NCI-H187 treated with DMSO at 0.1 percent for 48 hours (cell line): ENCODE measurements around the gene RELB.

Experiments used
- DNase-seq: peaks from one replicate; lab custom pipeline; 2025; lab: John Stamatoyannopoulos, UW

The RELB gene

GRCh38 chr19:45079911-45080370, 78.7 kb downstream of the RELB start:
- DNase-seq = no peak

- no peak for DNase-seq
Observed at GRCh38 chr19:45082170-45082569, 80.9 kb downstream of the RELB start.

- no peak for DNase-seq
Observed at GRCh38 chr19:45086480-45086879, 85.2 kb downstream of the RELB start.

DNA sequence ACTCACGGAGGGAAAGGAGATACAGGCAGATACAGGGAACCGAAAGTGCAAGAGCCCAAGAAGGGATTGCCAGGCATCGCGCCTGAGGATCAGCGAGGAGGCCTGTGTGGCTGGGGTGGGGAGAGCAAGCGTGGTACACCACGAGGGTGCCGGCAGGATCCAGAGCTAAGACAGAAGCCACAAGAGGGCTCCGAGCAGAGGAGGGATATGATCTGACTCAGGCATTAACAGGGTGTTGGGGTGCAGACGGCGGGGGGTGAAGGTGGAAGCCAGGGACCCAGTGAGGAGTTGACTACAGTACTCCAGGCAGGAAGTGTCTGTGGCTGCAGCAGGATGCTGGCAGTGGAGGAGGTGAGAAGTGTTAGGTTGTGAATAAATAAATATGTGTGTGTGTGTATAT, 86.3 kb downstream of the RELB start:
- no peak for DNase-seq
